Neutrophil (primary cell): Measurements from ENCODE around the gene SH3GL2.

Source experiments
- H3K27ac ChIP-seq: fragments of 200-600 bp; sonication (generic); 2 replicates; pipeline ENCODE4 v1.5.1; 2016; ENCODE audit warnings: mild to moderate bottlenecking, moderate library complexity
- H3K27me3 ChIP-seq: fragments of 200-600 bp; sonication (generic); 2 replicates; pipeline ENCODE4 v1.6.0; 2016; ENCODE audit warnings: mild to moderate bottlenecking
- H3K36me3 ChIP-seq: fragments of 200-600 bp; sonication (generic); 2 replicates; pipeline ENCODE4 v1.5.1; 2017
- H3K4me1 ChIP-seq, 2 experiments: fragments of 200-600 bp in 1 of 2; sonication (generic) in 1 of 2; 1 replicate in 1 of 2; 2 replicates in 1 of 2; pipeline versions ENCODE4 v1.5.1 to v1.6.1; 2013 to 2016; ENCODE audit warnings: low read depth in 1 of 2, low read length in 1 of 2, mild to moderate bottlenecking in 1 of 2, moderate library complexity in 1 of 2; ENCODE audit not compliant: control insufficient read depth in 1 of 2, insufficient read depth in 1 of 2
- H3K4me3 ChIP-seq, 2 experiments: fragments of 200-600 bp in 1 of 2; sonication (generic) in 1 of 2; 1 replicate in 1 of 2; 2 replicates in 1 of 2; pipeline ENCODE4 v1.5.1; 2013 to 2016; ENCODE audit warnings: low read depth in 1 of 2, low read length in 1 of 2, mild to moderate bottlenecking in 1 of 2, moderate library complexity in 1 of 2
- H3K9me3 ChIP-seq: fragments of 200-600 bp; sonication (generic); 2 replicates; pipeline ENCODE4 v1.5.1; 2016
- CTCF ChIP-seq: fragments of 200-600 bp; sonication (generic); IDR thresholded peaks from 2 replicates; pipeline ENCODE4 v1.5.1; 2016; ENCODE audit warnings: antibody characterized with exemption

SH3GL2 gene

DNA sequence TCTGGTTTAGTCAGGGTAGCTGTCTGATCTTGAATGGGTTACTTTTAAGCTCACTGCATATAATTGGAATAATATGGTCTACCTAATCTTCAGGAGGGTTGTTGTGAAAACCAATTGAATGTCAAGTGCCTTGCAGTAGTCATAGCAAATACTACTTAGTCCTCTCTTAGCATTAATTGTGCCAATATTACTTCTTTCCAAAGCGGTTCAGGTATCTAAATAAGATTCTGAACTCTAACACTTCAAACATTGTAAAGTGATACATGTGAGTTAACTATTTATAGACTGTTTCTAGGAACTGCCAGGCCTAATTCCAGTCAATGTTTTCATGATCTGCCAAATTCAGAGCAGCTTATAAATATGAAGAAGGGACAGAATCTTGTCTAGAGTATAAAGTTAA is 140.2 kb downstream of the SH3GL2 start:
- no peaks in the 10 kb centered on the region for H3K4me1 ChIP-seq
- TF ChIP-seq CTCF = no peak
- no peak overlapping the region for H3K4me3 ChIP-seq
- no peaks in the 10 kb centered on the region for H3K27me3 ChIP-seq
- no peak overlapping the region for H3K27ac ChIP-seq
- no peaks in the 10 kb centered on the region for H3K36me3 ChIP-seq
- no peaks in the 10 kb centered on the region for H3K9me3 ChIP-seq

GRCh38 chr9:17721954-17722353 is 143.1 kb downstream of the SH3GL2 start:
- H3K27ac ChIP-seq = no peak overlapping the region
- no peaks in the 10 kb centered on the region for H3K36me3 ChIP-seq
- TF ChIP-seq CTCF = no peak
- no peak overlapping the region for H3K4me3 ChIP-seq
- H3K4me1 ChIP-seq = no peaks in the 10 kb centered on the region
- no peaks in the 10 kb centered on the region for H3K9me3 ChIP-seq
- H3K27me3 ChIP-seq = no peaks in the 10 kb centered on the region

GRCh38 chr9:17723656-17724055 is 144.8 kb downstream of the SH3GL2 start:
- H3K4me3 ChIP-seq = no peak overlapping the region
- no peak overlapping the region for H3K27ac ChIP-seq
- no peak for TF ChIP-seq CTCF
- H3K36me3 ChIP-seq = no peaks in the 10 kb centered on the region
- H3K27me3 ChIP-seq = no peaks in the 10 kb centered on the region
- H3K4me1 ChIP-seq = no peaks in the 10 kb centered on the region
- no peaks in the 10 kb centered on the region for H3K9me3 ChIP-seq

DNA sequence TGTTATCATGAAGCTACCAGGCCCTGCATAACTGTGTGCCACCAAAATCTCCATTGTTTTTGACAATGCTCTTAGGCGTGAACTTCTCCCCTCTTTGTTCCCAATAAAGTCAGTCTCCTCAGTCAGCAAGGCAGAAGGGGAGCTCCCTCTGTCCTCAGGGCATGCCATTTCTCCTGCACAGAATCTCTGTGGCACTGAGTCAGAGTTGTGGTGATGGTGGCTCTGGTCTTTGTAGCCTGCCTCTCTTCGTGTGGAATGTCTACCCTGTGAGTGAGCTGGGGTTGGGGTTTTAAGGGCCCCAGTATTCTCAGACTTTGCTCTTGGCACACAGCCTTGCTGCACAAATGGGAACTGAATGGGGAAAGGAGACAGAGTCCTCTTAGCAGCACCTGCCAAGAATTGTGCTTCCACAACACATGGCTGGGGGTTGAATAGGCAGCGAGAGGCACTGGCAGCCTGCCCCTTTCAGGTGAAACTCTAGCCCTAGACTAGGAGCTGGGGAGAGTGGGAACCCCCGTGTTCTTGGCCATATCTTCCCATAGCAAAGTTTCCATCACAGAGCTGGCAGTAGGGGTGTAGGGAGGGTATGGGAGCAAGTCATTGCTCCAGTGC is 146.6 kb downstream of the SH3GL2 start:
- no peak overlapping the region for H3K4me3 ChIP-seq
- no peaks in the 10 kb centered on the region for H3K4me1 ChIP-seq
- H3K36me3 ChIP-seq = no peaks in the 10 kb centered on the region
- H3K27ac ChIP-seq = no peak overlapping the region
- no peak for TF ChIP-seq CTCF
- H3K9me3 ChIP-seq = no peaks in the 10 kb centered on the region
- H3K27me3 ChIP-seq = no peaks in the 10 kb centered on the region

GRCh38 chr9:17726298-17726697 is 147.4 kb downstream of the SH3GL2 start:
- Histone ChIP-seq H3K4me3 (no peak overlapping the region), H3K9me3 (no peaks in the 10 kb centered on the region), H3K27ac (no peak overlapping the region), H3K36me3 (no peaks in the 10 kb centered on the region), H3K4me1 (no peaks in the 10 kb centered on the region), H3K27me3 (no peaks in the 10 kb centered on the region)
- TF ChIP-seq CTCF = no peak

DNA sequence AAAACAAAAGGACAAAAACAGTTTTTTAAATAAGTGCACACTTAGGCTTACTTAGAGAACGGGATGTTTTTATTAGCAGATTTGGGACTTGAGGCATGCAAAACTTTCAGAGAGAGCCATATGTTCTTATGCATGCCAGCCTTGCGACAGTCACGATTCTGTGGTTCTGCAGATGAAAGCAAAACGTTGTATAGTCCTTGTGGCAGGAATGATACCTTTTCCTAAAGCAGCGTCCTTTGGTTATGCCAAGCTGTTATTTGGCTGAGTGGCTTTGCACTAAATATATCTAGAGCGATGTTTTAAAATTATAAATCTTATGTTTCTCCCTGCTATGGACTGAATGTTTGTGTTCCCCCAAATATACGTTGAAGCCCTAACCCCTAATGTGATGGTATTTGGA is 152.0 kb downstream of the SH3GL2 start:
- no peak for TF ChIP-seq CTCF
- Histone ChIP-seq H3K27ac (no peak overlapping the region), H3K4me3 (no peak overlapping the region), H3K36me3 (no peaks in the 10 kb centered on the region), H3K27me3 (no peaks in the 10 kb centered on the region), H3K9me3 (no peaks in the 10 kb centered on the region), H3K4me1 (no peaks in the 10 kb centered on the region)
